Measurements from ENCODE around the gene YPEL5.

The YPEL5 gene

DNA sequence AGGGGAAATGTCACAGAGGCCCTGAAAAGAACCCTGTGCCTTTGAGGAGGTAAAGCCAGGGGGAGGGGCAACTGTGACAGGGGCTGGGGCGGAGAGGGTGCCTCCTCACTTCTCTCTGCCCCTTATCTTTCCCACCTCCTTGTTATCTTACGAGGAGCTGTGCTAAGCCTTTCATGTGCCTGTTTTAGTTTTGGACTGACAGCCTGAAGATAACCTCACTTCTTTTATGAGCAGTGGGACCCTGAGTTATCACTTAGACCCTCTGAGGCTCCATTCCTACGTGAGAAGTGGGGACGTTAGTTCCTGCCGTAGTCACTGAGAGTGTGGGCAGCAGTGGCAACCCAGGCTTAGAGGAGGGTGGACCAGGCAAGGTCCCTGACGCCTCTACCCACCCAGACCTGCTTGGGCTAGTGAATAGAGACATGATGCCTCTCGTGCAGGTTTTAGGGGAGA, 45.0 kb downstream of the YPEL5 start:
- no peaks in the 10 kb centered on the region for H3K36me3 ChIP-seq (ENCODE audit: insufficient read depth, low read length)
- no peaks in the 10 kb centered on the region for H3K79me2 ChIP-seq (ENCODE audit: insufficient read depth, low read length)
- H4K20me1 ChIP-seq (ENCODE audit: insufficient read depth, low read length, poor library complexity, severe bottlenecking): no peaks in the 10 kb centered on the region
- no peak overlapping the region for H2AFZ ChIP-seq (ENCODE audit: low read length)
- no peak overlapping the region for H3K9ac ChIP-seq (ENCODE audit: low read depth, low read length, poor library complexity, severe bottlenecking)
- H3K4me1 ChIP-seq (ENCODE audit: insufficient read depth, low read length, poor library complexity, severe bottlenecking): no peaks in the 10 kb centered on the region
- H3K9me2 ChIP-seq (replicated peaks; ENCODE audit: low read depth, low read length): no peaks in the 10 kb centered on the region
- TF ChIP-seq EZH2phosphoT487 (IDR thresholded peaks at IDR 0.05; ENCODE audit: borderline replicate concordance): no peak
- TF ChIP-seq, protein P1, sequence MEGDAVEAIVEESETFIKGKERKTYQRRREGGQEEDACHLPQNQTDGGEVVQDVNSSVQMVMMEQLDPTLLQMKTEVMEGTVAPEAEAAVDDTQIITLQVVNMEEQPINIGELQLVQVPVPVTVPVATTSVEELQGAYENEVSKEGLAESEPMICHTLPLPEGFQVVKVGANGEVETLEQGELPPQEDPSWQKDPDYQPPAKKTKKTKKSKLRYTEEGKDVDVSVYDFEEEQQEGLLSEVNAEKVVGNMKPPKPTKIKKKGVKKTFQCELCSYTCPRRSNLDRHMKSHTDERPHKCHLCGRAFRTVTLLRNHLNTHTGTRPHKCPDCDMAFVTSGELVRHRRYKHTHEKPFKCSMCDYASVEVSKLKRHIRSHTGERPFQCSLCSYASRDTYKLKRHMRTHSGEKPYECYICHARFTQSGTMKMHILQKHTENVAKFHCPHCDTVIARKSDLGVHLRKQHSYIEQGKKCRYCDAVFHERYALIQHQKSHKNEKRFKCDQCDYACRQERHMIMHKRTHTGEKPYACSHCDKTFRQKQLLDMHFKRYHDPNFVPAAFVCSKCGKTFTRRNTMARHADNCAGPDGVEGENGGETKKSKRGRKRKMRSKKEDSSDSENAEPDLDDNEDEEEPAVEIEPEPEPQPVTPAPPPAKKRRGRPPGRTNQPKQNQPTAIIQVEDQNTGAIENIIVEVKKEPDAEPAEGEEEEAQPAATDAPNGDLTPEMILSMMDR (conservative IDR thresholded peaks at IDR 0.05; ENCODE audit: low read length): no peak
- H3K4me3 ChIP-seq (ENCODE audit: low read length, poor library complexity, severe bottlenecking): no peak overlapping the region
- H3K9me3 ChIP-seq (ENCODE audit: insufficient read depth, low read depth, low read length): no peaks in the 10 kb centered on the region
- H3K27me3 ChIP-seq (ENCODE audit: insufficient read depth, low read length, poor library complexity, severe bottlenecking): no peaks in the 10 kb centered on the region
- H3F3A ChIP-seq (ENCODE audit: low read depth): no peaks in the 10 kb centered on the region
- H3K4me2 ChIP-seq (ENCODE audit: low read depth, low read length, poor library complexity, severe bottlenecking): no peak overlapping the region

DNA sequence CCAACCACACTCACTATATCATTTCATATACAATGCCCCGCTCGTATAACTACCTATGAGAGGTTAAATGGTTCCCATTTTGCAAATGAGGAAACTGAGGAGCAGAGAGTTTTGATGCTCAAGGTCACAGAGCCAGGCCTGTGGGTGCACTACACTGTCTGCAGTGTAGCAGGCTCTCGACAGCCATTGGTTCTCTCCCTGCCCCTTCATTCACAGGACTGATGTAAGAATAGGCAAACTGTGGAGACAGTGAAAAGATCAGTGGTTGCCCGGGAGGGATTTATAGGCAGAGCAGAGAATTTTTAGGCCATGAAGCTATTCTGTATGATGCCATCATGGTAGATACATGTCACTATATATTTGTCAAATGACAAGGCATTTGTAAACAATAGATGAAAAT, 45.5 kb downstream of the YPEL5 start:
- Histone ChIP-seq H4K20me1 (ENCODE audit: insufficient read depth, low read length, poor library complexity, severe bottlenecking) (no peaks in the 10 kb centered on the region), H3K9me2 (replicated peaks; ENCODE audit: low read depth, low read length) (no peaks in the 10 kb centered on the region), H3K4me3 (ENCODE audit: low read length, poor library complexity, severe bottlenecking) (no peak overlapping the region), H2AFZ (ENCODE audit: low read length) (no peak overlapping the region), H3K4me1 (ENCODE audit: insufficient read depth, low read length, poor library complexity, severe bottlenecking) (no peaks in the 10 kb centered on the region), H3K4me2 (ENCODE audit: low read depth, low read length, poor library complexity, severe bottlenecking) (no peak overlapping the region), H3K9ac (ENCODE audit: low read depth, low read length, poor library complexity, severe bottlenecking) (no peak overlapping the region), H3K36me3 (ENCODE audit: insufficient read depth, low read length) (no peaks in the 10 kb centered on the region), H3F3A (ENCODE audit: low read depth) (no peaks in the 10 kb centered on the region), H3K79me2 (ENCODE audit: insufficient read depth, low read length) (no peaks in the 10 kb centered on the region), H3K9me3 (ENCODE audit: insufficient read depth, low read depth, low read length) (no peaks in the 10 kb centered on the region), H3K27me3 (ENCODE audit: insufficient read depth, low read length, poor library complexity, severe bottlenecking) (no peaks in the 10 kb centered on the region)
- no peak for TF ChIP-seq EZH2phosphoT487 (IDR thresholded peaks at IDR 0.05; ENCODE audit: borderline replicate concordance)
- TF ChIP-seq, protein P1 (conservative IDR thresholded peaks at IDR 0.05; ENCODE audit: low read length): no peak

- Histone ChIP-seq H3K4me2 (ENCODE audit: low read depth, low read length, poor library complexity, severe bottlenecking) (no peak overlapping the region), H3K27me3 (ENCODE audit: insufficient read depth, low read length, poor library complexity, severe bottlenecking) (no peaks in the 10 kb centered on the region), H3K9ac (ENCODE audit: low read depth, low read length, poor library complexity, severe bottlenecking) (no peak overlapping the region), H2AFZ (ENCODE audit: low read length) (no peak overlapping the region), H4K20me1 (ENCODE audit: insufficient read depth, low read length, poor library complexity, severe bottlenecking) (no peaks in the 10 kb centered on the region), H3F3A (ENCODE audit: low read depth) (no peaks in the 10 kb centered on the region), H3K36me3 (ENCODE audit: insufficient read depth, low read length) (no peaks in the 10 kb centered on the region), H3K9me3 (ENCODE audit: insufficient read depth, low read depth, low read length) (no peaks in the 10 kb centered on the region), H3K9me2 (replicated peaks; ENCODE audit: low read depth, low read length) (no peaks in the 10 kb centered on the region), H3K4me3 (ENCODE audit: low read length, poor library complexity, severe bottlenecking) (no peak overlapping the region), H3K79me2 (ENCODE audit: insufficient read depth, low read length) (no peaks in the 10 kb centered on the region), H3K4me1 (ENCODE audit: insufficient read depth, low read length, poor library complexity, severe bottlenecking) (no peaks in the 10 kb centered on the region)
- TF ChIP-seq EZH2phosphoT487 (IDR thresholded peaks at IDR 0.05; ENCODE audit: borderline replicate concordance): no peak
- TF ChIP-seq, protein P1 (conservative IDR thresholded peaks at IDR 0.05; ENCODE audit: low read length): no peak
These were observed 46.4 kb downstream of the YPEL5 start for GRCh38 chr2:30193104-30193681.

Measured in Loucy (cell line).